Activated naive CD4-positive, alpha-beta T cell treated with anti-CD3 and anti-CD28 coated beads, Interleukin-2, amount 50 U/mL, for 24 hours (primary cell): ENCODE measurements around the gene DBX1.
"Not testable (repeated sequence)": the region's sequence is repeated elsewhere in the genome, so short reads cannot be mapped to it uniquely, and the experiment has no call there.

Experiments
- H3K27ac Mint-ChIP-seq: one replicate; pipeline ENCODE4 v1.8.0; 2021; ENCODE audit warnings: mild to moderate bottlenecking, mixed read lengths
- H3K27me3 Mint-ChIP-seq: one replicate; pipeline ENCODE4 v1.8.0; 2021; ENCODE audit warnings: mixed read lengths
- H3K36me3 Mint-ChIP-seq: one replicate; pipeline ENCODE4 v1.8.0; 2021; ENCODE audit warnings: mixed read lengths
- H3K4me1 Mint-ChIP-seq: one replicate; pipeline ENCODE4 v1.8.0; 2021; ENCODE audit warnings: mixed read lengths
- H3K4me3 Mint-ChIP-seq: one replicate; pipeline ENCODE4 v1.8.0; 2021; ENCODE audit warnings: mild to moderate bottlenecking, mixed read lengths
- H3K9me3 Mint-ChIP-seq: one replicate; pipeline ENCODE4 v1.8.0; 2021; ENCODE audit warnings: mixed read lengths

The DBX1 gene, protein sequence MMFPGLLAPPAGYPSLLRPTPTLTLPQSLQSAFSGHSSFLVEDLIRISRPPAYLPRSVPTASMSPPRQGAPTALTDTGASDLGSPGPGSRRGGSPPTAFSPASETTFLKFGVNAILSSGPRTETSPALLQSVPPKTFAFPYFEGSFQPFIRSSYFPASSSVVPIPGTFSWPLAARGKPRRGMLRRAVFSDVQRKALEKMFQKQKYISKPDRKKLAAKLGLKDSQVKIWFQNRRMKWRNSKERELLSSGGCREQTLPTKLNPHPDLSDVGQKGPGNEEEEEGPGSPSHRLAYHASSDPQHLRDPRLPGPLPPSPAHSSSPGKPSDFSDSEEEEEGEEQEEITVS

DNA sequence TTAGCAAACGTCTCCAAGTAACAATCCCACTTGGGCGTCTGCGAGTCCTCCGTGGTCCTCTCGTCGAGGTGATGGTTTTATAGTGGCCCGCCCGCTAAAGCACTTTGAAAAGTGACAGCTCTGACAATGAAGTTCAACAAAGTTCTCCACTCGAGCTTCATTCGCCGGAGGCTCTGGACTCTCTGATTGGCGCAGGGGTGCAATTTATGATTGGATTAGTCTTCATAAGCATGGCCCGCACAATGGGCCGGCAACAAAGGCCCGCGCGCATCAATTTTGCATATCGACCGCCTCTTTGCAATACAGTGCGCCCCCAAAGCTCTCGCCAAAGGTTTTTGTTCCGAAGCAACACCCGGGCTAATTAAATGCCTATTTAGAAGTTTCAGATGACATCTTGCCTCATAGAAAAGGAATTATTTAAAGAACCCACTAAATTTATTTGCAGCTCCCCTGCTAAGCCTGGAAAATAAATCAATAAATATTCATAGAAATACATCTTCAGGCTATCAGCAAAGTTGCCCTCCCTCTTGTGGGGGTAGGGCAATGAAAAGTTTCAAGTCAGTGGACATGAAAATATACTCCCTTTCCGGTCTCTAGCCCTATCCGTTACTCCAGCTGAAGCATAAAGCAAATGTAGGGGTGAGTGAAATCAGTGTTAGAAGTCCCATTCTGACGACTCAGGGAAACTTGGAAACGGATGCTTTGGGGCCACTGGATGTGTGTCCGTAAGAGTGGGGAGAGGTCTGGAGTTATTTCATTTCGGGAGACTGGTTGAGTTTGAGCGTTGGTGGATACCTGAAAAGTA, at the start of gene DBX1:
DBX1 (minus strand) TSS at position 51 of the 805 bp plus-strand sequence. CDS start 151 bp downstream, outside the sequence.
- H3K4me3 Mint-ChIP-seq = no peak within 1 kb of the TSS
- H3K9me3 Mint-ChIP-seq = no peaks in the 10 kb centered on the region
- H3K27me3 Mint-ChIP-seq = peaks cover 68% of the 10 kb centered on the region
- H3K27ac Mint-ChIP-seq = peak within 1 kb of the TSS; percentile 68
- peaks cover 27% of the 10 kb centered on the region for H3K4me1 Mint-ChIP-seq
- peaks cover 3% of the 10 kb centered on the region for H3K36me3 Mint-ChIP-seq

DNA sequence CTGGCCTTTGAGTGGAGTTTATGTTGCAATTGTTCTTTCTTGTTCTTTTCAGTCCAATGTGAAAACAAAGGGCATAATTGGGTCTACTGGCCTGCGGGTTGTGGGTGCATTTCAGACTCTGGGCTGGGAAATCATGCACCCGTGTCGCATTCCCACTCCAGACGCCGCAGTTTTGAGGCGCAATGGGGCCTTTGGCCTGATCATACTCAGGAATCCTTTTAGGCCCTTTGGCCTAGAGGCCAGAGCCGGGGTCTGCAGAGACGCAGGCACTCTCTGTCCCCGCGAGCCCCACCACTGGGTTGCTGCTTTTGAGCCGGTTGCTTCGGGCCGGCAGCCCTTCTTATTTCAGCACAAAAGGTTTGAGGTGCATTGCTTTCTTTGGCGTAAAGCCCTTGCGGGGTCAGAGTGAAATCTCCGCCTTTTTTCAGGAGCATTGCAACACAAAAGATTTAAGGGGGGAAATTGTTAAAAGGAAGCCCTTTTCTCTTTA, 48.4 kb upstream of the DBX1 start:
- H3K9me3 Mint-ChIP-seq = no peaks in the 10 kb centered on the region
- H3K27me3 Mint-ChIP-seq = peaks cover 39% of the 10 kb centered on the region
- H3K4me1 Mint-ChIP-seq = peaks cover 4% of the 10 kb centered on the region
- H3K4me3 Mint-ChIP-seq = no peak overlapping the region
- no peaks in the 10 kb centered on the region for H3K36me3 Mint-ChIP-seq
- H3K27ac Mint-ChIP-seq = no peak overlapping the region

DNA sequence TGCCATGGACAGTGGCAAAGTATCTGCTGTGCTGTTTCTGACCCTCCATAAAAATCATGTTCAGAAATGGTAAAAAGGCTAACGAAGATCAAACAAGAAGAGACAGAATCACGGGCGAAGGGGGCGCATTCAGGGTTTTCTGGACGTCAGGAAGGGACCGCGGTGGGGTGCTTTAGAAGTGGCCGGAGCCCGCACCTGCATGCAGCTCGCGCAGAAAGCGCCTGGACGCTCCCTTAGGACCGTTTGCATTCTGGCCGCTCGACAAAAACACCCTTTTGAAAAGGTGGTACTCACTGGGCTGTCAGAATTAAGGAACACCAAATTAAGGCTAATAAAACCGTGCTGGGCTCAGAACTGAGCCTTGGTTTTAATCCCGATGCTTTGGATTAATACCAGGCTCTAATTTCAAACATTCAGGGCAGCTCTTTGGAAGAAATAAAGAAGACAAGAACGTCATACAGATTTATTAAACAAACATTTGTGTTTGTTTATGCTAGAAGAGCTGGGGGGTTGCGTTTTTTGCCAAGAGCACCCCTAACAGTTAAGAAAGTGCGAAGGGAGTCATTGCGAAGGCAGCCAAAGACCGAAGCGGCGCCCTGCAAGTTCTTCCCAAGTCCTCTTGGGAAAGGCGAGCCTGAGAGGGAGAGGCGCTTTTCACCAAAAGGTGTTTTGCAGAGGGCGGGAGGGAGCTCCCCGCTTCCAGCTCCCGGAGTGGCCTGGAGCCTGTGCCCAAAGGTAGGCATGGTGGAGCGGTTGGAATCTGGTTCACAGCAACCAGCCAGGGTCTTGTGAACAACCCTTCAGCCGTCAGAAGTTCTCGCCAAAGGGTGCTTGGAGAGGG, 47.7 kb upstream of the DBX1 start:
- no peak overlapping the region for H3K27ac Mint-ChIP-seq
- no peak overlapping the region for H3K4me3 Mint-ChIP-seq
- H3K9me3 Mint-ChIP-seq = no peaks in the 10 kb centered on the region
- no peaks in the 10 kb centered on the region for H3K36me3 Mint-ChIP-seq
- H3K4me1 Mint-ChIP-seq = peaks cover 4% of the 10 kb centered on the region
- peaks cover 41% of the 10 kb centered on the region for H3K27me3 Mint-ChIP-seq

- H3K27me3 Mint-ChIP-seq = peaks cover 46% of the 10 kb centered on the region
- H3K4me1 Mint-ChIP-seq = peaks cover 4% of the 10 kb centered on the region
- H3K27ac Mint-ChIP-seq = no peak overlapping the region
- H3K4me3 Mint-ChIP-seq = no peak overlapping the region
- H3K36me3 Mint-ChIP-seq = peaks cover 2% of the 10 kb centered on the region
- H3K9me3 Mint-ChIP-seq = no peaks in the 10 kb centered on the region
Measured at GRCh38 chr11:20205807-20206206, 45.5 kb upstream of the DBX1 start.

- H3K9me3 Mint-ChIP-seq = no peaks in the 10 kb centered on the region
- no peak overlapping the region for H3K4me3 Mint-ChIP-seq
- no peak overlapping the region for H3K27ac Mint-ChIP-seq
- H3K4me1 Mint-ChIP-seq = peaks cover 7% of the 10 kb centered on the region
- peaks cover 44% of the 10 kb centered on the region for H3K27me3 Mint-ChIP-seq
- peaks cover 2% of the 10 kb centered on the region for H3K36me3 Mint-ChIP-seq
Measured at GRCh38 chr11:20204681-20205080, 44.4 kb upstream of the DBX1 start.

- Mint-ChIP-seq H3K27ac (no peak overlapping the region), H3K4me3 (no peak overlapping the region), H3K36me3 (peaks cover 2% of the 10 kb centered on the region), H3K4me1 (peaks cover 7% of the 10 kb centered on the region), H3K9me3 (no peaks in the 10 kb centered on the region), H3K27me3 (peaks cover 40% of the 10 kb centered on the region)
Measured at GRCh38 chr11:20203831-20204230, 43.6 kb upstream of the DBX1 start.

DNA sequence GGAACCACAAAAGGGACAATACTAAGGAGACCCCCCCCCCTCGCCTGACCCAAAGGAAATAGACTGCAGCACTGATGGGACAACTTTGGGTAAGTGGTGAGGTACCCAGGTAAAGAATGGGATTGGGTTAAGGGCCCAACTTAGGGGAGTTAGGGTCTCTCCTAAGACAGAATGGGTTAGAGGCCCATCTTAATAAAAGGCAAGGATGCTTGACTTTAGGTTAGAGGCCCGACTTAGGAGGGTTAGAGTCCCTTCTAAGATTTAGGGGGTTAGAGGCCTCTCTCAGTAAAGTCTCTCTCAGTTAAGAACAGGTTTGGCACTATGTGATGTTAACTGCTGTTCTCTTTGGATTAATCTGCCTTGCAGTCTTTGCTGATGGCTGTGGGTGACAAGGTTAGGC, 41.0 kb upstream of the DBX1 start:
- no peak overlapping the region for H3K4me3 Mint-ChIP-seq
- H3K36me3 Mint-ChIP-seq = peaks cover 2% of the 10 kb centered on the region
- H3K4me1 Mint-ChIP-seq = peaks cover 3% of the 10 kb centered on the region
- H3K9me3 Mint-ChIP-seq = no peaks in the 10 kb centered on the region
- no peak overlapping the region for H3K27ac Mint-ChIP-seq
- peaks cover 33% of the 10 kb centered on the region for H3K27me3 Mint-ChIP-seq

- not testable (repeated sequence) for H3K27ac Mint-ChIP-seq, H3K4me3 Mint-ChIP-seq, H3K9me3 Mint-ChIP-seq, H3K36me3 Mint-ChIP-seq, H3K4me1 Mint-ChIP-seq
- peaks cover 33% of the 10 kb centered on the region for H3K27me3 Mint-ChIP-seq
Measured at GRCh38 chr11:20200331-20200955, 40.2 kb upstream of the DBX1 start.

- H3K27me3 Mint-ChIP-seq = peaks cover 26% of the 10 kb centered on the region
- H3K4me3 Mint-ChIP-seq = no peak overlapping the region
- no peaks in the 10 kb centered on the region for H3K9me3 Mint-ChIP-seq
- peaks cover 3% of the 10 kb centered on the region for H3K4me1 Mint-ChIP-seq
- H3K36me3 Mint-ChIP-seq = peaks cover 2% of the 10 kb centered on the region
- no peak overlapping the region for H3K27ac Mint-ChIP-seq
Measured at GRCh38 chr11:20197881-20198280, 37.6 kb upstream of the DBX1 start.

- H3K27ac Mint-ChIP-seq = no peak overlapping the region
- H3K9me3 Mint-ChIP-seq = no peaks in the 10 kb centered on the region
- no peaks in the 10 kb centered on the region for H3K4me1 Mint-ChIP-seq
- H3K4me3 Mint-ChIP-seq = no peak overlapping the region
- no peaks in the 10 kb centered on the region for H3K36me3 Mint-ChIP-seq
- H3K27me3 Mint-ChIP-seq = peaks cover 14% of the 10 kb centered on the region
Measured at GRCh38 chr11:20194470-20194869, 34.2 kb upstream of the DBX1 start.

DNA sequence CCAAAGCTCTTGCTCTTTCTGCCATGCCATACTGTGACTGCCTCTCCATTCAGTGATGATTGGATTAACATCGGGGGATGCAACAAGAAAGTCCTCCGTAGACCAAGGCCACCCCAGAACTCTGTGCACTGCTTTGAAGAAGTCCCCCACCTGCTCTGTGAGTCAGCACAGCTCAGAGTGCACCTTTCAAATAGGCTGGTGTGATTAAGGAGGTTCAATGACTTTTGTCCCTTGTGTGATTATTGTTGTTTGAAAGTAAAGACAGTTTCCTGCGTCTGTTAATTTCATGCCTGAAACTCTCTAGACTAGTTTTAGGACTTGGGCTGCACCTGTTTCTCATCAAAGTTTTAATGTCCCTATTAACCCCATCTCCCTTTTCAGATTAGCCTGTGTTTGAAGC, 33.0 kb upstream of the DBX1 start:
- H3K4me1 Mint-ChIP-seq = no peaks in the 10 kb centered on the region
- H3K4me3 Mint-ChIP-seq = no peak overlapping the region
- no peaks in the 10 kb centered on the region for H3K36me3 Mint-ChIP-seq
- no peak overlapping the region for H3K27ac Mint-ChIP-seq
- no peaks in the 10 kb centered on the region for H3K9me3 Mint-ChIP-seq
- peaks cover 9% of the 10 kb centered on the region for H3K27me3 Mint-ChIP-seq

DNA sequence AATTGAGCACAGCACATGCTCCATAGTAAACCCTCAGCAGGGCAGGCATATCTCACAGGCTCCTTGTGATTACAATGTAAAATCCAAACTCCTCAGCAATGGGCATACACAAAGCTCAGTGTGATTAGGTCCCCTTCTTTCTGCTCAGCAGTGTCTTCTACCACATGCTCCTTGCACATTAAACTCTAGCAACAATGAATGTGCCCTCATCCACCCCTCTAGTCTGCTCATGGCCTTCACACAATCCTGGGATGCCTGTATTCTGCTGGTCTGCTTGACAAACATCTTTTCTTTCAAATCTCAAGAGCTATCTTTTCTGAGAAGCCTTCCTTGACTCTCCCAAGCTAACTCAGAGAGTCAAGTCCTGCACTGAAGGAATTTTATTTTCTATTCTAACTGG, 32.4 kb upstream of the DBX1 start:
- no peaks in the 10 kb centered on the region for H3K9me3 Mint-ChIP-seq
- H3K27ac Mint-ChIP-seq = no peak overlapping the region
- no peaks in the 10 kb centered on the region for H3K4me1 Mint-ChIP-seq
- H3K4me3 Mint-ChIP-seq = no peak overlapping the region
- H3K27me3 Mint-ChIP-seq = peaks cover 5% of the 10 kb centered on the region
- H3K36me3 Mint-ChIP-seq = no peaks in the 10 kb centered on the region

DNA sequence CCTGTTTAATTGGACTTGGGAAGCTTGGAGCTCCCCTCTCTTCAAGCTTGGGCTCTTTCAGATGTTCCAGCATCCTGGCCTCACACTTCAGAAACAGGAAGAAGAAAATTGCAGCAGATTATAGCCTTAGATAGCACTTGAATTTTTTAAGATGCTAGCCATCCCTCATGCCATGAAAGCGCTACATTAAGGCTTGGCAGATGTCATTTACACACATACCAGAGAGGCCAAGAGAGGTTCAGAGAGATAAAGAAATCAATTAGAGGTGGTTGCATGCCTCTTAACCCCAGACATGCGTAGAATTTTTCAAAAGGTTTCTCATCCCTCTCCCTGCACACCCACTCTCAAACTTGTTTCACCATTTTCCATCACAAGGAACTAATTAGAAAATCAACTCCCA, 31.9 kb upstream of the DBX1 start:
- Mint-ChIP-seq H3K36me3 (no peaks in the 10 kb centered on the region), H3K27ac (no peak overlapping the region), H3K4me1 (no peaks in the 10 kb centered on the region), H3K27me3 (peaks cover 7% of the 10 kb centered on the region), H3K9me3 (no peaks in the 10 kb centered on the region), H3K4me3 (no peak overlapping the region)

DNA sequence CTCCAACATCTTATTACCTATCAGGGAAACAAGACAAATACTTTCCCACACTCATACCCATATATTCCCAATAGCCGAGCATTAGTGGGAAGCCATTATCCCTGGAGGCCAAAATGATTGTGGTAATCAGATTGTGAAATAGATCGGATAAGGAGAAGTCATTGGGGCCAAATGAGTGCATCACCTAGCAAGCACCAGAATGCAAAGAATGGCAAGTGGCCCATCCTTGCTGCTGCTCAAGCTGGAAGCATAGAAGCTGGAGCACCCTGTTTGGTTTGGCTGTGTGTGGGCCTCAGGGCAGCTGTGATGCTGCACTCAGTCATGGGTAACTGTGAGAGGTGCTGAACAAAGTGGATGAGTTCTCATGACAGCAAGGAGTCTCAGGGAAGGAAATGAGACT, 18.7 kb upstream of the DBX1 start:
- H3K27me3 Mint-ChIP-seq = peaks cover 31% of the 10 kb centered on the region

DNA sequence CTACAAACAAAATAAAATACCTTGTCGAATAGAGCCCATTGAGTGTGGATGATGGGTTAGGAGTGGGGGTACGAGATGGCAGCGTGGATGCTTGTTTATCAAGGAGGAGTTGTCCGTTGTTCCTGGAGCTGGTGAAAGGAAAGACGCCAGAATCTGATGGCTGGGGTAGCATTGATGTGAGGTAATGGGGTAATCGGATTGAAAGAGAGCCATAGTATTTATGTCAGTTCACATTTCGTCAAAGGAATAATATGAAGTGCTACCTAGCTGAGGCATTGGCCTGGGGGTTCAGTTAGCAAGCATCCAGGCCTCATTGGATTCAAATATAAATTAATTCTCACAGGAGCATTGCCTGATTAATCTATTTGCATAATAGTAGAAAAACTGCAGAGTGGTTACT, 16.9 kb upstream of the DBX1 start:
- H3K9me3 Mint-ChIP-seq = no peaks in the 10 kb centered on the region
- H3K27me3 Mint-ChIP-seq = peaks cover 29% of the 10 kb centered on the region
- H3K36me3 Mint-ChIP-seq = peaks cover 1% of the 10 kb centered on the region
- no peaks in the 10 kb centered on the region for H3K4me1 Mint-ChIP-seq
- no peak overlapping the region for H3K4me3 Mint-ChIP-seq
- H3K27ac Mint-ChIP-seq = no peak overlapping the region

More for the DNA sequence above, 18.7 kb upstream of the DBX1 start:
- H3K9me3 Mint-ChIP-seq = no peaks in the 10 kb centered on the region
- H3K27ac Mint-ChIP-seq = no peak overlapping the region
- H3K36me3 Mint-ChIP-seq = peaks cover 1% of the 10 kb centered on the region
- H3K4me1 Mint-ChIP-seq = no peaks in the 10 kb centered on the region
- H3K4me3 Mint-ChIP-seq = no peak overlapping the region
